ACHN (cell line): ENCODE data around the gene TLK2.
"Not testable (repeated sequence)": the region's sequence is repeated elsewhere in the genome, so short reads cannot be mapped to it uniquely, and the experiment has no call there.

Experiments
- DNase-seq: peaks from one replicate; pipeline ENCODE4 v3.0.0-alpha.2; 2015
- in situ Hi-C: cut with HindIII; loops from 2 replicates; pipeline ENCODE4 v1.10.0; 2017; ENCODE audit warnings: low sequenced_read_pairs, low pct_ligation_motif_present, low pct_unique_long_range_greater_than_20kb

TLK2 gene

DNA sequence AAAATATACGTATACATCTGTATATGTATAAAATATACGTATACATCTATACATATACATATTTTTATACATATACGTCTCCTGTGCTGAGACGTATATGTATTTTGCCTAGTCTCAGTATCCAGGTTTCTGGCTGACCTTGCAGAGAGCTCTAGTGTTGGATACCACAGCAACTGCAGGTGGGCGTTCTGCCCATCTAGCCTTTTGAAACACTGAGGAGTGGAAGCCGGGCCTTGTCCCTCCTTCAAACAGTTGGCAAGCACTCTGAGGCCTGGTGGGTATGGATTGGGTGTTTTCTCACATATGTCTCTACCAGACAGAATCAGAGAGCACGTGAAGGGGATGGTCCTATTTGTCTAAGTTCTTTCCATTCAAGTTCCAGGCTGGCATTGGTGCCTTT lies 109.5 kb downstream of the TLK2 start:
- no peak for DNase-seq
- in situ Hi-C loops: no loop called here

DNA sequence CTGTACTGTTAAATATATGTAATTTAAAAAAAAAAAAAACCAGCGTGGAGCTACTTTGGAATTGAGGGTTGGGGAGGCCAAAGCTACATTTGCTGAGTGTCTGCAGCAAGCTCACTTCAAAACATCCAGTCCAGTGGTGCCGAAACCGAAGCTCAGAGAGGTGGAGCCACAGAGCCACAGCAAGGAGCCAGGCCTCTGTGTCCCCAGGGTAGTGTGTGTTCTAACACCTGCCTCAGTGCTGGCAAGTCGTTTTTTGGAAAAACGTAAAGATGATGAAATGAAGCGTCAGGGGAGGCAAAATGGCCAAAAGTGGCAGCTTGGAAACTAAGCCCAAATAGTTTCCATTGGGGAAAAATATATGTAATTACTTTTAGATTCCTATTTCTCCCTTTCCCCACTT lies 112.7 kb downstream of the TLK2 start:
- in situ Hi-C loops: no loop called here

DNA sequence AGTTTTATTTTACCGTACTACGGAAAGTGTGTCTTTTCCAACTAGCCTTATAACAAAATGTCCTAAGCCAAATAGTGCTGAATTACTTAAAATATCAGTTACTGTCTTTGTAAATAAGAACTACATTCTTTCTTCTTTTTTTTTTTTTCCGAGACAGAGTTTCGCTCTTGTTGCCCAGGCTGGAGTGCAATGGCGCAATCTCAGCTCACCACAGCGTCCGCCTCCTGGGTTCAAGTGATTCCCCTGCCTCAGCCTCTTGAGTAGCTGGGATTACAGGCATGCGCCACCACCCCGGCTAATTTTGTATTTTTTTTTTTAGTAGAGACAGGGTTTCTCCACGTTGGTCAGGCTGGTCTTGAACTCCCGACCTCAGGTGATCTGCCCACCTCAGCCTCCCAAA lies 113.2 kb downstream of the TLK2 start:
- DNase-seq, in situ Hi-C loops: not testable (repeated sequence)

More for the DNA sequence above, 112.7 kb downstream of the TLK2 start:
- no peak for DNase-seq

DNA sequence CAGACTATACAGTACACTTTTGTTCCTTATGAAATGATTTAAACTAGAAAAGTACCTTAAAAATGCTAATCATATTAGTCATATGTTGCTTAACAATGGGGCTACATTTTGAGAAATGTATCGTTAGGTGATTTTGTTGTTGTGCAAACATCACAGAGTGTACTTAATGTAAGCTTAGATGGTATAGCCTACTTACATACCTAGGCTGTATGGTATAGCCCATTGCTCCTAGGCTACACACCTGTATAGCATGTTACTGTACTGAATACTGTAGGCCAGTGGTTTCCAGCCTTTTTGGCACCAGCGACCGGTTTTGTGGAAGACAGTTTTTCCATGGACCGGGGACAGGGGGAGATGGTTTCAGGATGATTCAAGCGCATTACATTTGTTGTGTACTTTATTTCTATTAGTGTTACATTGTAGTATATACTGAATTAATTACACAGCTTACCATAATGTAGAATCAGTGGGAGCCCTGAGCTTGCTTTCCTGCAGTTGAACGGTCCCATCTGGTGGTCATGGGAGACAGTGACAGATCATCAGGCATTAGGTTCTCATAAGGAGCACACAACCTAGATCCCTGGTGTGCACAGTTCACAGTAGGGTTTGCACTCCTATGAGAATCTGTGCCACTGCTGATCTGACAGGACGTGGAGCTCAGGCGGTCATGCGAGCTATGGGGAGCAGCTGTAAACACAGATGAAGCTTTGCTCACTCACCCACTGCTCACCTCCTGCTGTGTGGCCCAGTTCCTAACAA lies 113.9 kb downstream of the TLK2 start:
- no peak for DNase-seq
- in situ Hi-C loops: no loop called here

DNA sequence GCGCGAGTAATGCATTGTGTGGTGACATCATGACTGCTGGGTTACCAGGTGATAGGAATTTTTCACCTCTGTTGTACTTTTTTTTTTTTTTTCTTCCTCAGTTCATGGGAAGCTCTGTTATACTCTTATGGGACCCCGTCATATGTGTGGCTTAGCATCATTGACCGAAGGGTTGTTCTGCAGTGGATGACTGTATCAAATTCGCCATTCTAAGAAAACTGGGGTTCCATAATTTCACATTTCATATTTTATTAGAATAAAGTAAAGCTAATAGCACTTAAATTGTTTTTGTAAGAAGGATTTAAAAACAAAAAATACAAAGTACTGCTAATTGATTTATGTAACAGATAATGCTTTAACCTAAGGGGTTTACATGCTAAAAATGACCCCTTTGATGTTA lies 116.9 kb downstream of the TLK2 start:
- no peak for DNase-seq
- in situ Hi-C loops: no loop called here

DNA sequence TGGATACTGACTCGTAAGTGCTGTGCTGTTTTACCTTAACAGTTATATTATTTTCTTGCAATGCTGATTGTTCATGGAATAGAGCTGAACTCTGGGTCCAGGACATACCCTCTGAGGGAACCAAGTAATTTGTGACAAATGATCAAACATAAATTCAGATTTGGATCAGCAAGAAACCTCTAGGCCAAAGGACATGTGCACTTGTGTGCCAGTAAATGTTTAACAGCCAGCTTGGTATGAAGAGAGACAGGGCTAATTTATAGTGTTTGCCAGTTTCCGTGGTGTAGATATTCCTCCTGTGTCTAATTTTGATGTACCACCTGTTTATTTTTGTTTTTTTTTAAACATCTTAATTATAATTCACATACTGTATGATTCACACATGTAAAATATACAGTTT lies 118.0 kb downstream of the TLK2 start:
- in situ Hi-C loops: no loop called here
- DNase-seq: no peak

DNA sequence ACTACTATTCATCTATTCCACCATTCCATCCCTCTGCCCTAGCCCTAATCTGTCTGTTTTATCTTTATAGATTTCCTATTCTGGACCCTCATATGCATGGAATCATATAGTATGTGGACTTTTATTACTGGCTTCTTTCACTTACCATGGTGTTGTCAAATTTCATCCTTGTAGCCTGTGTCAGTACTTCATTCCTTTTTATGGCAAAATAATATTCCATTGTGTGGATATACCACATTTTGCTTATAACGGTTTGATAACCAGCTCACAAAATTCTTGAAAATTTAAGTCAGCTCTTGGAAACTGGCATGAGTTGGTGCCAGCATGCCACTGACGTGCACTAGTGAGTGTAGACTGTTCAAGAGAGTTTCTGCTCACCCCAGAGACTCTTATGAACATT lies 118.5 kb downstream of the TLK2 start:
- in situ Hi-C loops: no loop called here
- no peak for DNase-seq

- in situ Hi-C loops: no loop called here
- no peak for DNase-seq
Observed at GRCh38 chr17:62597920-62598319, 119.3 kb downstream of the TLK2 start.

- in situ Hi-C loops: no loop called here
- no peak for DNase-seq
Observed at GRCh38 chr17:62599964-62600657, 121.5 kb downstream of the TLK2 start.

GRCh38 chr17:62600805-62601204 lies 122.2 kb downstream of the TLK2 start:
- DNase-seq: no peak
- in situ Hi-C loops: no loop called here

DNA sequence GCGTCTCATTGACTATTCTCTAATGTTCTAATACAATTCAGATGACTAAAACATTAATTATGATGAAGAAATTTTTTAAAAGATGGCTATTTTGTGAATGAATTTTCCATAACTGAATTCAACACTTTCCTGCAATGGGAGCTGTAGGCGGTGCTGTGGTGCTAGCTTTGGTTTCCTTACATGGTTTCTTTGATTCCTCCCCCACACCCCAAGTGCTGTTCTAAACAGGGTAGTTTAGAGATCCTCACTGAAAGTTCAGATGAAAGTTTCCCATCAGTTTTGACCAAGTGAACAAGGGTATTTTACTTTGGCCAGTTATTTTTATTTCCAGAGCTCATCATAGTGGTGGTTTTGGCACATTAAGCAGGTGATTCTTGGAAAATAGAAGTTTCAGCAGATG lies 122.8 kb downstream of the TLK2 start:
- DNase-seq: no peak
- in situ Hi-C loops: no loop called here

DNA sequence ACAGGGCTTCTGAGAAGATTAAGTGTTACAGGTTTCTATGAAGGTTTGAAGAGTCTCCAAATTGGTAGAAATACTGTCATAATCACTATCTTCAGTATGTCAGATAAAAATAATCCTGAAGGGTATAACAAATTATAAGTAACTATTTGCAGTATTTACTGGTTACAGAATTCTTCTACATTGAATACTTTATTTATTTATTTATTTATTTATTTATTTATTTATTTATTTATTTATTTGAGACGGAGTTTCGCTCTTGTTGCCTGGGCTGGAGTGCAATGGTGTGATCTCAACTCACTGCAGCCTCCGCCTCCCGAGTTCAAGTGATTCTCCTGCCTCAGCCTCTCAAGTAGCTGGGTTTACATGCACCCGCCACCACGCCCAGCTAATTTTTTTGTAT lies 125.2 kb downstream of the TLK2 start:
- in situ Hi-C loops, DNase-seq: not testable (repeated sequence)

DNA sequence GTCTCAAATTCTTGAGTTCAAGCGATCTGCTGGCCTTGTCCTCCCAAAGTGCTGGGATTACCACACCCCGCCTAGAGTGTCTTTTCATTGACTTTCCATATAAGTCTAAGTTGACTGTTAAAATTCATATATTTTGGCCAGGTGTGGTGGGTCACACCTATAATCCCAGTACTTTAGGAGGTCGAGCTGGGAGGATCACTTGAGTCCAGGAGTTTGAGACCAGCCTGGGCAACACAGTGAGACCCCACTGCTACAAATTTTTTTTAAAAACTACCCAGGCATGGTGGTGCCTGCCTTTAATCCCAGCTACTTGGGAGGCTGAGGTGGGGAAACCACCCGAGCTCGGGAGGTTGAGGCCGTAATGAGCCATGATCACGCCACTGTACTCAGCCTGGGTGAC lies 127.0 kb downstream of the TLK2 start:
- in situ Hi-C loops: no loop called here
- no peak for DNase-seq

GRCh38 chr17:62611292-62611691 lies 132.7 kb downstream of the TLK2 start:
- in situ Hi-C loops: no loop called here
- DNase-seq: no peak

- no peak for DNase-seq
- in situ Hi-C loops: no loop called here
Observed at GRCh38 chr17:62611728-62612127, 133.1 kb downstream of the TLK2 start.

GRCh38 chr17:62612289-62612688 lies 133.7 kb downstream of the TLK2 start:
- in situ Hi-C loops, DNase-seq: not testable (repeated sequence)

GRCh38 chr17:62613095-62613494 lies 134.5 kb downstream of the TLK2 start:
- in situ Hi-C loops, DNase-seq: not testable (repeated sequence)

DNA sequence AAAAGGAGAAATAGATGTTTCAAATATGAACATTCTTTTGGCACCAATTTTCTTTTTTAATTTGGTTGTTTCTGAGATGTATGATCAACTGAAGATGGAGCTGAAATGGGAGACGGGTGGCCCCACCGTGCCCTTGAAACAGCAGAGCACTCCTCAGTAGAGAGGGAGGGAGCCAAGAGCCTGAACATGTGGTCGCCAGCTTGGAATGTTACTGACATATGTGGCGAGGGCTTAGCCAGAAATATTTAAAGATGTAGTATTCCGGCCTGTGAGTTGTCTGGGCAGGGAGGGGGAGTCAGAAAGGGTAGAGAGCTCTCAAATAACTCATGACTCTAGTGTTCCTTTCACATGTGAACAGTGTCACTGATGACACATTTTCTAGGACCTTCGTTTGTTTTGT lies 135.5 kb downstream of the TLK2 start:
- peak; percentile 30 for DNase-seq
- in situ Hi-C loops: no loop called here

GRCh38 chr17:62615503-62615902 lies 136.9 kb downstream of the TLK2 start:
- no peak for DNase-seq
- in situ Hi-C loops: no loop called here
